GM10266 (cell line): ENCODE results near the gene GBX1.

Experiments
- DNase-seq: peaks from one replicate; pipeline ENCODE4 v3.0.0; 2012; ENCODE audit errors: extremely low spot score
- TF ChIP-seq, protein P1 (sequence below): IDR thresholded peaks from 2 replicates; pipeline ENCODE4 v1.5.1; 2012; ENCODE audit warnings: mild to moderate bottlenecking, low read depth; ENCODE audit not compliant: control insufficient read depth, insufficient read depth; ENCODE audit errors: missing control alignments

Gene GBX1

DNA sequence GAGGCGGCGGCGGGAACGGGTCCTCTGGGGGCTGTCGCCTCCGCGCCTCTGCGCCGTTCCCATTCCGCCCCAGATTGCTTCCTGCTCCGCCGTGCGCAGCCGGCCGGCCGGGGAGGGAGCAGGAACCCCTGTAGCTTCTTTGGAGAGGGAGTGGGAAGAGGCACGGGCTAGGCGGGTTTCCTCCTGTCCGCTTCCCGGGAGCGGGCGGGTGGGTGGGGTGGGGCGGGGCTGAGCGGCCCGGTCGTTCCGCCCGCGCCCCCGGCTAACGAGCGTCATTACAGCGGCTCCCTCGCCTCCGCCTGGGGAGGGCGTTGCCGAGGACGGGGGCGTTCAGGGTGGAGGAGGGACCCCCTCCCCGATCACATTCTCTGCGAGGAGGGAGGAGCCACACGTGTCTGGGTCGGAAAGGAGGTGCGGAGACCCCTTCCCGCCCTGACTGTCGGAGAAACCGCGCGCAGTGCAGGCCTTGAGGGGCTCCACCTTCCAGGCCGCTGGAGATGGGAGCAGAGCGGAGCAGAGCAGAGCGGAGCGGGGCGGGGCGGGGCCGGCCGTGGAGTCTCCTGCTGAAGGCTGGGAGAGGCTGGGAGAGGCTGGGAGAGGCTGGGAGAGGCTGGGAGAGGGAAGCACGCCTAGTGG, 41.5 kb downstream of the GBX1 start:
- DNase-seq = no peak
- TF ChIP-seq, protein P1, sequence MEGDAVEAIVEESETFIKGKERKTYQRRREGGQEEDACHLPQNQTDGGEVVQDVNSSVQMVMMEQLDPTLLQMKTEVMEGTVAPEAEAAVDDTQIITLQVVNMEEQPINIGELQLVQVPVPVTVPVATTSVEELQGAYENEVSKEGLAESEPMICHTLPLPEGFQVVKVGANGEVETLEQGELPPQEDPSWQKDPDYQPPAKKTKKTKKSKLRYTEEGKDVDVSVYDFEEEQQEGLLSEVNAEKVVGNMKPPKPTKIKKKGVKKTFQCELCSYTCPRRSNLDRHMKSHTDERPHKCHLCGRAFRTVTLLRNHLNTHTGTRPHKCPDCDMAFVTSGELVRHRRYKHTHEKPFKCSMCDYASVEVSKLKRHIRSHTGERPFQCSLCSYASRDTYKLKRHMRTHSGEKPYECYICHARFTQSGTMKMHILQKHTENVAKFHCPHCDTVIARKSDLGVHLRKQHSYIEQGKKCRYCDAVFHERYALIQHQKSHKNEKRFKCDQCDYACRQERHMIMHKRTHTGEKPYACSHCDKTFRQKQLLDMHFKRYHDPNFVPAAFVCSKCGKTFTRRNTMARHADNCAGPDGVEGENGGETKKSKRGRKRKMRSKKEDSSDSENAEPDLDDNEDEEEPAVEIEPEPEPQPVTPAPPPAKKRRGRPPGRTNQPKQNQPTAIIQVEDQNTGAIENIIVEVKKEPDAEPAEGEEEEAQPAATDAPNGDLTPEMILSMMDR = no peak

DNA sequence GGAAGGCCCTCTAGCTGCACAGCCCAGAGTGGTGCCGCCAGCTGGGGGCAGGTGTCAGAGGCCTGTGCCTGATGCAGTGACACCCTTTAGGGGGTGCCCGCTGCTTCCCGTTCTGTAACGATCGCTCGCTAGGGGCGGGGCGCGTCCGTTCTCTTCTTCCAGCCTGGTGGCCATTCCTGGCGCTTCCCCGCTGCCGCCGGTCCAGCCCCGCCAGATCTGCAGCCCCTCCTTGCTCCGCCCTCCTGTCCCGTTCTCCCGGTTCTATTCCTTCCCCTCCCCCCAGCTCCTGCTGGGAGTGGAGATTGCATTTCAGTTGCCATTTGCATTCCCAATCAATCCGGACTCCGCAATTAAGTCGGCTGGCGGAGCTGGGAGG, 42.0 kb downstream of the GBX1 start:
- DNase-seq = no peak
- TF ChIP-seq, protein P1 = no peak

DNA sequence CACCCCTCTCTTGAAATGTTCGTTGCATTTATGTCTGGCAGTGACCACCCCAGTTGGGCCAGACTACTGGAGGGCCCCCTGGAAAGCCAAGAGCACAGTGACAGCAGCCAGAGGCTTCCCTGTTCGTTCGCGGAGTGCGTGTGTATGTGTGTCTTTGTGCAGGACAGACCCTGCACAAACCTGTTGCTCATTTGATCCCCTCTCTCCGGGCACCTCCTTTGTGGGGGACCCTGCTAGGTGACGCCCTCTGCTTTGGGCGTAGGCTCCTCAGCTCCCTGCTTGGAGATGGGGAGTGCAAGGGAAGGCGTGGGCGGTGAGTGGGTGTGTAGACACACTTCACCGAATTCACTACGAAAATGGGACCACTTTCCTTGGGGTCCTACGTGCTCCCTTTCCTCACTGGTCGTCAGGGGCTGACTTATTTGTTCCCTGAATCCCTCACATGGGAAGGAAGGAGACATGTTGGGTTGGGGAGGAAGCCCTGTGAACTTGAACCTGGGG, 42.5 kb downstream of the GBX1 start:
- TF ChIP-seq, protein P1 = no peak
- no peak for DNase-seq

DNA sequence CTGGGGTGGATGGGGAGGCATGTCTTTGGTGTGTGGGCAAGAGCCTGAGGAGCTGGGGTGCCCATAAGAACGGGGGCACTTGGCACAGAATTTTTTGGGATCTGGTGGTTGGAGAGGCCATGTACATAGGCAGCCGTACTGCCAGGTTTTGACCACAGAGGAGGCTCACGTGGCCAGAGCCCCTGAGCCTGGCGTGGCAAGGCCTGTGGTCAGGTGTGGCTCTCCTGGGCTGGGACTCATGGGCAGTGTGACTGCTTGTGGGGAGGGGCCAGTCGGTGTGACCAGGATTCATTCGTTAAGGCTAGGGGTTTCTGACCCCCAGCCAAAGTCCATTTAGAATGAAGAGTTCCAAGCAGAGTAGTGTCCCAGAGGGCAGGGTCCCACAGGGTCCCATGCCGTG, 43.0 kb downstream of the GBX1 start:
- DNase-seq = no peak
- TF ChIP-seq, protein P1 = no peak

DNA sequence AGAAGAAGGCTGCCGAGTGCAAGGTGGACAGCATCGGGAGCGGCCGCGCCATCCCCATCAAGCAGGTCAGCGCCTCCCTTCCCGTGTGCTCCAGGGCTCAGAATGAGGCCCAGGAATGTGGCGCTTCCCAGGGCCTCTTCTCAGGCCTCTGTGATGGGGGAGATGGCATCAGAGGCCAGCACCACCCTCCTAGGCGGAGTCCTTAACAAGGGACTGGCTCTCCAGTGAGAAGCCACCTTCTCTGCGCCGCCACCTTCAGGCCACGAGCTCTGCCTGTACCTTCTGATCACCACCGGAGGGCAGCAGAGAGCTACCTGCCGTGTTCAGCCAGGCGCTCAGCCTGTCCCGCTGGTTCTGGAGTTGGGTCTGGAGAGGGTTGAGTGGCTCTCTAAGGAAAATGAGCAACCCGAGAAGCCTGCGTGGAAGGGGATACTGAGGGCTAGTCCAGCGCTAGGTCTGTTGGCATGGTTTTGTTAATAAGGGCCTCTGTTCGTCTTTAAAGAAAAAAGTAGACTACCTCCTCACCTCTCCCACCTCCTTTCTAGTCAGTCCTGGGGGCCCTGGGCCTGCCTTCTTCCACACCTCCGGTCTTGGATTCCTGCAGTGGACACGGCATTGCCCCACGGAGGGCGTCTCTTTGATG, 43.6 kb downstream of the GBX1 start:
- peak; percentile 99 for DNase-seq
- TF ChIP-seq, protein P1 = peak; percentile 97

DNA sequence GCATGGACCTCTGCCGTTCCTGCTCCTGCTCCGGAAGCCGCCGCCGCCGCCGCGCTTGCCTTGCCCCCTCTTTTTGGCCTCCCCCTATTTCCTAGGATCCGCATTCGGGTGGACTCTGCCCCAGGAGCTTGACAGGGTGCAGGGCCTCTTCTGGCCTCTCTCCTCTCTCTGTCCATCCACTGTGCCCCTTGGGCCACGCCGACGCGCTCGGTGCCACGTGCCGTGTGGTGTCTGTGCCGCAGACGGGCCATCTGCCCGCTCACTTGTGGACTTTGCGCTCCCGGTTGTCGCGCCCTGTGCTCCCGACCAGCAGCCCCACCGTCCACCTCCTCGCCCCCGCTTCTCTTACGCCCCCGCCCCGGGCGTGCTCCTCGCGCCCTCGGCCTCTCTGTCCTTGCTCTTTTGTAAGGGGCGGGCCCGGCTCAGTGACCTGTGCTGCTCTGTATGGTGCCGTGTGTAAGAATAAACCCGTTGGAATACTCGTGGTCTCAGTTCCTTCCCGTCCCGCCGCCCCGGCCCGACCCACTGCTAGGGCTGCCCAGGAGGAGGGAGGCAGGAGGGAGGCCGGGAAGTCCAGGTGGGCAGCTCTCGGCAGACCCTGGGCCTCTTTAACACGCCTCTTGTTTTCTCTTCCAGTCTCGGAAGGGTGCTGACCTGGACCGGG, 44.2 kb downstream of the GBX1 start:
- DNase-seq = no peak
- TF ChIP-seq, protein P1 = no peak

DNA sequence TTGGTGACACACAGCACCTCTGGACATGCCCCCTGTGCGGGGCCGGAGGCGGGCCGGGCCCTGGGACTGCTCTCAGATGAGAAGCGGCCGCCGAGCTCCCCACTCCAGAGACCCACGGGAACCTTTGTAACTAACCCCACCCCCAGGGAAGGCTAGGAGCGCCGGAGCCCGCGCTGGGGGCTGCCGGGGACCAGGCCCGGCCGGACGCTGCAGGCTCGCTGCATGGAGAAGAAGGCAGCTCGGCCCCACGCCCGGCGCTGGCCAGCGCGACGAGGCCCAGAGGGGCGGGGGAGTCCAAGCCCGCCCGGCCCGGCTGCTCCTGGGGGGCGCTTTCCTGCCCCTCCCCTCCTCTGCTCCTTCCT, 44.7 kb downstream of the GBX1 start:
- no peak for DNase-seq
- TF ChIP-seq, protein P1 = no peak
